ENCODE results near the gene PDE8B.

DNA sequence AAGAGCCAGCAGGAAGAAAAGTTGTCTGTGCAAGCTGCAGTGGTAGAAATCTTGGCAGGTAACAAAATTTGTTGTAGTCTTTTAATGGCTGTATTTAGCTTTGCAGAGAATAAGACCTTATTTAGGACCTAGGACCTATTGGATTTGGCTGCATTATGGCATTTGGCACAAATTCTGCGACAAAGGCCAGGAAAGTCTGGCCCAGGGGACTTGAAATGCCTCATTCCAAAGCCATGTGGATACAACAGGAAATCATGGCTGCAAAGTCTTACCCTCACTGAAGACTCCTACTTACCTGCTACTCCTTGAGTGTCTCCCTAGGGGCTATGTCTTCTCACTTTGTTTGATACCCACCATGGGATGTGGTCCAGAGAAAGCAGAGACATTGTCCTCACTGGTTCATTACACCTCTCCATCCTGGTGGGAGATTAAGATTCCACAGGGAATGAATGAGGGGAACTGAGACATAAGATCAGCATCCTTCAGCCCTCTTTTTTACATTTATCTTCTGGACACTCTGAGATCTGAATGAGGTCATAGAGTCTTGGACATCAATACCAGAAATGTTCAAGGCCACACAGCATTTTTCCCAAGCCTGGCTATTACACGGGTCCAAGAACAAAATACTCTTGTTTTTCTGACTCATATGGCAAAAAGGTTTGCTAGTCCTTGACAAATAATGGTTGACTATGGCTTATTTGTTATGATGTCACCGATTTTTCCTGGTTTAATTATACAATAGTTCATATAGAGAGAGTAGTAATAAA is 119.4 kb downstream of the PDE8B start:
- TF ChIP-seq, protein P1, sequence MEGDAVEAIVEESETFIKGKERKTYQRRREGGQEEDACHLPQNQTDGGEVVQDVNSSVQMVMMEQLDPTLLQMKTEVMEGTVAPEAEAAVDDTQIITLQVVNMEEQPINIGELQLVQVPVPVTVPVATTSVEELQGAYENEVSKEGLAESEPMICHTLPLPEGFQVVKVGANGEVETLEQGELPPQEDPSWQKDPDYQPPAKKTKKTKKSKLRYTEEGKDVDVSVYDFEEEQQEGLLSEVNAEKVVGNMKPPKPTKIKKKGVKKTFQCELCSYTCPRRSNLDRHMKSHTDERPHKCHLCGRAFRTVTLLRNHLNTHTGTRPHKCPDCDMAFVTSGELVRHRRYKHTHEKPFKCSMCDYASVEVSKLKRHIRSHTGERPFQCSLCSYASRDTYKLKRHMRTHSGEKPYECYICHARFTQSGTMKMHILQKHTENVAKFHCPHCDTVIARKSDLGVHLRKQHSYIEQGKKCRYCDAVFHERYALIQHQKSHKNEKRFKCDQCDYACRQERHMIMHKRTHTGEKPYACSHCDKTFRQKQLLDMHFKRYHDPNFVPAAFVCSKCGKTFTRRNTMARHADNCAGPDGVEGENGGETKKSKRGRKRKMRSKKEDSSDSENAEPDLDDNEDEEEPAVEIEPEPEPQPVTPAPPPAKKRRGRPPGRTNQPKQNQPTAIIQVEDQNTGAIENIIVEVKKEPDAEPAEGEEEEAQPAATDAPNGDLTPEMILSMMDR (IDR thresholded peaks at IDR 0.05) = no peak
- TF ChIP-seq POLR2A (IDR thresholded peaks at IDR 0.05) (no peak), POLR2AphosphoS5 (IDR thresholded peaks at IDR 0.05) (no peak)
